Measurements from ENCODE around the gene KLRK1. TPM values are rescaled to one million over a fixed set of nuclear protein-coding genes. Genes with fewer than 3 reads are reported as not detected.

KLRK1 gene
- total RNA-seq, 1 experiment from 2014 or later = 2.3 TPM

DNA sequence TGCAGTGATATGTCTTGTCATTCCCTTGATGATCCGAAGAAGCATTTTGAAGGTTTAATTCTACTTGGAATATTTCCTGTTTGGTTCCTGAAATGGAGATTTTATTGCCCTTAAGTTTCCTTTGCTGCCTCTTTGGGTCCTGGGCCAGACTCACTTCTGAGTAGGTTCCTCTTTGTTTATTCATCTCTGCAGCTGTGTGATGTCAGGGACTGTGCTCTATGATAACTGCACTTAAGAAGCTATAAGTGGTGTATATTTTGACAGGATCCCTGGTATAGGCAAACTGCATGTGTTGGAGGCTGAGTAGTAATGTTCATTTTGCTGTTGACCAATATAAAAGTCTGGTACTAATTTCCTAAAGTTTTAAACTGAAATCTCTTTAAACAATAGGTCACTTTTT lies 19.6 kb upstream of the KLRK1 start, which contains the start of gene KLRC4:
Gene KLRC4 (minus strand): TSS at position 366 of the 400 bp plus-strand sequence. CDS start 182 bp downstream, at position 184.
- no TSS peak for BruUV-seq (replicated peaks)
- H3K36me3 Mint-ChIP-seq (ENCODE audit: insufficient read depth, unreplicated experiment) = peaks cover 8% of the 10 kb centered on the region
- intact Hi-C loops (cut with micrococcal nuclease) = no loop called here
- no peak for DNase-seq (ENCODE audit: unreplicated experiment)
- ChIA-PET POLR2A (no interaction called here), CTCF (no interaction called here)
- no peaks in the 10 kb centered on the region for H3K9me3 Mint-ChIP-seq (ENCODE audit: unreplicated experiment)
- H3K4me3 Mint-ChIP-seq (ENCODE audit: unreplicated experiment) = no peak within 1 kb of the TSS
- TF ChIP-seq, protein P1, sequence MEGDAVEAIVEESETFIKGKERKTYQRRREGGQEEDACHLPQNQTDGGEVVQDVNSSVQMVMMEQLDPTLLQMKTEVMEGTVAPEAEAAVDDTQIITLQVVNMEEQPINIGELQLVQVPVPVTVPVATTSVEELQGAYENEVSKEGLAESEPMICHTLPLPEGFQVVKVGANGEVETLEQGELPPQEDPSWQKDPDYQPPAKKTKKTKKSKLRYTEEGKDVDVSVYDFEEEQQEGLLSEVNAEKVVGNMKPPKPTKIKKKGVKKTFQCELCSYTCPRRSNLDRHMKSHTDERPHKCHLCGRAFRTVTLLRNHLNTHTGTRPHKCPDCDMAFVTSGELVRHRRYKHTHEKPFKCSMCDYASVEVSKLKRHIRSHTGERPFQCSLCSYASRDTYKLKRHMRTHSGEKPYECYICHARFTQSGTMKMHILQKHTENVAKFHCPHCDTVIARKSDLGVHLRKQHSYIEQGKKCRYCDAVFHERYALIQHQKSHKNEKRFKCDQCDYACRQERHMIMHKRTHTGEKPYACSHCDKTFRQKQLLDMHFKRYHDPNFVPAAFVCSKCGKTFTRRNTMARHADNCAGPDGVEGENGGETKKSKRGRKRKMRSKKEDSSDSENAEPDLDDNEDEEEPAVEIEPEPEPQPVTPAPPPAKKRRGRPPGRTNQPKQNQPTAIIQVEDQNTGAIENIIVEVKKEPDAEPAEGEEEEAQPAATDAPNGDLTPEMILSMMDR (IDR thresholded peaks at IDR 0.05; ENCODE audit: unreplicated experiment) = no peak
- H3K27ac Mint-ChIP-seq (ENCODE audit: low read depth, unreplicated experiment) = no peak within 1 kb of the TSS
- H3K27me3 Mint-ChIP-seq (ENCODE audit: insufficient read depth, unreplicated experiment) = no peaks in the 10 kb centered on the region
- H3K4me1 Mint-ChIP-seq (ENCODE audit: insufficient read depth, unreplicated experiment) = no peaks in the 10 kb centered on the region

DNA sequence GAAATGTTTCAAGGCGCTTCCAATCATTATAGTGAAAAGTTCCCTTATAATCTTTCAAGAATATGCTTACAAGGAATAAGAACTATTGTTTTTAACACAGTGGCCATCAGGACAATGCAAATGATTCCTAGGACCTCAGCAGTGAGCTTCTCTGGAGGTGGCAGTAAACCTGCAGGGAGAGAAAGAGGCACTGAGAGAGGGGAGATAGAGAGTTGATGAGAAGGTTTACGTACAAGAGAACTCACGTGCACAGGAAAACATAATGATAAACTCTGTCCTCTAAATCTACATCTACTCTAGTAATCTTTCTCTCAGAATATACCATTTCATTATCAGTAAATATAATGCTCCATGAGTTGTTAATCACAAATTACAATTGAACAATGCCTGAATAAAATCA lies 19.0 kb upstream of the KLRK1 start:
- Mint-ChIP-seq H3K4me3 (ENCODE audit: unreplicated experiment) (no peak overlapping the region), H3K9me3 (ENCODE audit: unreplicated experiment) (no peaks in the 10 kb centered on the region), H3K36me3 (ENCODE audit: insufficient read depth, unreplicated experiment) (peaks cover 8% of the 10 kb centered on the region), H3K27ac (ENCODE audit: low read depth, unreplicated experiment) (no peak overlapping the region), H3K4me1 (ENCODE audit: insufficient read depth, unreplicated experiment) (no peaks in the 10 kb centered on the region), H3K27me3 (ENCODE audit: insufficient read depth, unreplicated experiment) (no peaks in the 10 kb centered on the region)
- BruUV-seq (replicated peaks) = no TSS peak
- ChIA-PET CTCF (no interaction called here), POLR2A (no interaction called here)
- TF ChIP-seq, protein P1 (IDR thresholded peaks at IDR 0.05; ENCODE audit: unreplicated experiment) = no peak
- no peak for DNase-seq (ENCODE audit: unreplicated experiment)
- intact Hi-C loops (cut with micrococcal nuclease) = no loop called here

DNA sequence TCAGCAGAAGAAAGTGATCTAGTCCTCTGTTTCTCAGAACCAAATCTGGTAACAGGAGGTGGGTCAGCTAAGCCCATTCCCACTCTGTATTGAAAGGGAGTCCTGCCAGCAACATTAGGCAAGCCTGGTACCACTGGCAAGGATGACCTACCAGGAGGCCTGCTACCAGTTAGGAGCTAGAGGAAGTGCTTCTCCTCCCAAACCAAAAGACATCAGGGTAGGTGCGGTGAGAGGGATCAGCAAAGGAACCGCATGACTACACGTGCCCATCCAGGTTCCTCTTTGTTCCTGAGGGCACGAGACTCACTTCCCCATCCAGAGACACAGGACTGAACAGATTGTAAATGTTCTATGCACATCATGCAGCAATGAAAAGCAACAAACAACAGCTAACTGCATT lies 16.9 kb upstream of the KLRK1 start:
- no peak for DNase-seq (ENCODE audit: unreplicated experiment)
- Mint-ChIP-seq H3K9me3 (ENCODE audit: unreplicated experiment) (no peaks in the 10 kb centered on the region), H3K4me3 (ENCODE audit: unreplicated experiment) (no peak overlapping the region), H3K4me1 (ENCODE audit: insufficient read depth, unreplicated experiment) (no peaks in the 10 kb centered on the region), H3K36me3 (ENCODE audit: insufficient read depth, unreplicated experiment) (peaks cover 8% of the 10 kb centered on the region), H3K27ac (ENCODE audit: low read depth, unreplicated experiment) (no peak overlapping the region), H3K27me3 (ENCODE audit: insufficient read depth, unreplicated experiment) (no peaks in the 10 kb centered on the region)
- TF ChIP-seq, protein P1 (IDR thresholded peaks at IDR 0.05; ENCODE audit: unreplicated experiment) = no peak
- no TSS peak for BruUV-seq (replicated peaks)
- POLR2A ChIA-PET = interaction anchor here (1.0 kb wide), 1 partner anchor 33 kb away, joined by 4 read pairs; no protein-coding TSS in a partner anchor
- CTCF ChIA-PET = interaction anchor here (0.7 to 1.1 kb wide), 2 partner anchors 153 to 765 kb away, joined by 3 to 4 read pairs; partner anchors contain the start of gene SMIM10L1
- intact Hi-C loops (cut with micrococcal nuclease) = no loop called here

DNA sequence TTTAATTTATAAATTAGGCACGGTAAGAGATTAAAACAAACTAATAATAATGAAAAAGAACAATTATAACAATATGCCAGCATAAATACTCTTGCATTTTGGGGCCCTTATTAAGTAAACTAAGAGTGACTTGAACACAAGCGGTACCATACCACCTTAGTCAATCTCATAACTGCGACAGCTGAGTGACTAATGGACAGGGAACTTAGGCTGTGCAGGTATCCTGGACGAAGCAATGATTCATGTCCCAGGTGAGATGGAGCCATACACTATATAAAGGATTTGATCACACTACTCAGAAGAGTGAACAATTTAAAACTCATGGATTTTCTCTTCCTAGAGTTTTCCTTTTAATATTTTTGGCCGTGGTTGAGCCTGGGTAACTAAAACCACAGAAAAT lies 15.5 kb upstream of the KLRK1 start:
- intact Hi-C loops (cut with micrococcal nuclease) = no loop called here
- ChIA-PET POLR2A (interaction anchor here (0.6 to 2.0 kb wide), 3 partner anchors 12 to 40 kb away, joined by 3 to 11 read pairs (median 4); partner anchors contain the start of gene KLRC3), CTCF (no interaction called here)

More for the DNA sequence above, 15.5 kb upstream of the KLRK1 start:
- no peak overlapping the region for H3K4me3 Mint-ChIP-seq (ENCODE audit: unreplicated experiment)
- peaks cover 8% of the 10 kb centered on the region for H3K36me3 Mint-ChIP-seq (ENCODE audit: insufficient read depth, unreplicated experiment)
- H3K4me1 Mint-ChIP-seq (ENCODE audit: insufficient read depth, unreplicated experiment) = peaks cover 2% of the 10 kb centered on the region
- no peak overlapping the region for H3K27ac Mint-ChIP-seq (ENCODE audit: low read depth, unreplicated experiment)
- no peaks in the 10 kb centered on the region for H3K27me3 Mint-ChIP-seq (ENCODE audit: insufficient read depth, unreplicated experiment)
- TF ChIP-seq, protein P1 (IDR thresholded peaks at IDR 0.05; ENCODE audit: unreplicated experiment) = no peak
- no TSS peak for BruUV-seq (replicated peaks)
- no peak for DNase-seq (ENCODE audit: unreplicated experiment)
- H3K9me3 Mint-ChIP-seq (ENCODE audit: unreplicated experiment) = no peaks in the 10 kb centered on the region
